GM18909 (cell line): ENCODE measurements around the gene PIP4K2A.

Experiments
- ATAC-seq: cut with Tn5 transposase; IDR thresholded peaks from one replicate; pipeline ENCODE4 v1.9.1; 2021; ENCODE audit warnings: mild to moderate bottlenecking; ENCODE audit not compliant: unreplicated experiment, poor library complexity

The PIP4K2A gene

GRCh38 chr10:22646388-22646853, 68.0 kb downstream of the PIP4K2A start:
- ATAC-seq = peak; percentile 69

DNA sequence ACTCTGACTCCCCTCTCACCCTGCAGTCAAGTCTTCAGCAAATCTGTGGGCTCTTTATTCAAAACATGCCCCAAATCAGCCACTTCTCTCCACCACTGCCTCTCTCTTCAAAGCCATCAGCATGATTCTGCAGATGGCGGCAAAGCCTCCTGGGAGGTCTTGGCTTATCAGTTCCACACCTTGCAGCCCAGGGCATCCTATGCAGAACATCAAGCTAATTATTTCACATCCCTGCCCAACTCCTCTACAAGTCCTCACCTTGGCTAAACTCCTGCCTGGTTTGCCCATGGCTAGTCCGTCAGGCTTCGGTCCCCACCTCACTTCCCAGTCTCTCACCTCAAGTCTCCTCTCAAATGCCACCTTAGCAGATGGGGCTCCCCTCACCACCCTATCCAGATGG, 70.2 kb downstream of the PIP4K2A start:
- no peak for ATAC-seq

- ATAC-seq = no peak
Observed at GRCh38 chr10:22643775-22644174, 70.6 kb downstream of the PIP4K2A start.

DNA sequence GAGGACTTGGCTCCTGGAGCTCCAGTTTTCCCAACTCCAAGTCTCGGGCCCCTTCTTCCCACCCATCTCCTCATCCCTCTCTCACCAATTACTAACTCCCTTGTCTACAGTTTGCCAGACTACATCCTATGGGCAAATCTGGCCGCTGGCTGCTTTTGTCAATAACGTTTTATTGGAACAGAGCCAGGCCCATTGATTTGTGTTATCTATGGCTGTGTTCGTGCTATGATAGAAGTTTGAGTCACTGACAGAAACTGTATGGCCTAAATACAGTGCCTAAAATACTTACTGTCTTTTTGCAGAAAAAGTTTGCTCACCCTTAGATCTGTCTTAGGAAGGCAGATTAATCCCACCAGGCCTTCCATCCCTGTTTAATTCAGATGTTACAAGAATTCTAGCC, 71.3 kb downstream of the PIP4K2A start:
- ATAC-seq = no peak

DNA sequence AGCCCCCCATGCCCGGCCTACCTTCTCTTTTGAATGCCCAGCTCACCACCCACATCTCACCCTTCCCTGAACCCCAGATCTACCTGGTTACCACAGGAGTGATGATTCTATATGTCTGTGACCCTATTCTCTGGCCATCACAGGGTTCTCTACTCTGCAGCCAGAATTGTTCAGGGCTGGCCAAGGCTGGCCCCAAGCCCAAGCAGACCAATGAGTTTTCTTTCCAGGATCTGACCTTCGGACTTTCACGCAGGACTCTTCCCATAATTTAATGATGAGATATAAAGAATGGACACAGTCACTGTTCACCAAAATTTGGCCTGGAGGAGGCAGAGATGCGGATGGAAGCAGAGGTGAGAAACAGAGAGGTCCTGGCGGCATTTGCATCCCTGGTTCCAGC, 72.6 kb downstream of the PIP4K2A start:
- ATAC-seq = no peak

- no peak for ATAC-seq
Observed at GRCh38 chr10:22640359-22640758, 74.0 kb downstream of the PIP4K2A start.

GRCh38 chr10:22638863-22639262, 75.5 kb downstream of the PIP4K2A start:
- no peak for ATAC-seq

DNA sequence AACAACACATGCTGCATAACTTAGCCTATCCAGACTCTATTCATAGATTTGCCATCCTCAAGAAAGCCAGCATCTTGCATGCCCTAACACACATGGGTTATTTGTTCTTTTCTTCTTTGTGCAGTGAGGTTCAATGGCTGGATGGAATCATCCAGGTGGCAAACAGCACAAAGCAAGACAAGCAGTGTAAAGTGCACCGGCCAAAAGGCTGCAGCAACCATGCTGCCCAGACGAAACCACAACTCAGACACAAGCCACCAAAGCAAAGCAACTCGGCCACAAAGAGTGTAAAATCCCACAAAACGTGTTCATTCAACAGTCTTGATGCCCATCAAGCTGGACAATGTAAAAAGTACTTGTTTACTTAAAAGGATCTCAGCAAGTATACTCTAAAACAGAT, 76.9 kb downstream of the PIP4K2A start:
- no peak for ATAC-seq

DNA sequence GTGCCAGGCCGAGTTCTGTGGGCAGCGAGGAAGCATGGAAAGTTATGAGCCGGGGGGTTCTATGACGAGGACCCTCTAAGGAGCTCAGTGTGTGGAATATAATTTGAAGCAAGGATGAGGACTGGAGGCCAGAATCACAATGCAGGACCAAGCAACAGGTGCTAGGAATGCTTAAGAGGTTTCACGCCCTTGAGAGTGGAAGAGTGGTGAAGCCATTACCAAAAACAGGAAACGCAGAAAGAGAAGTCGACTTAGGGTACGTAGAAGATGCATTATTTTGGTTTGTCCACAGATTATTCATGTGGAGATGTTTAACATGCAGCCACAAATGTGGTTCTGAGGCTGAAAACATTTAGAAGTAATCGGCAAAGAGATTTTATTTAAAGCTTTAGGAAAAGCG, 78.7 kb downstream of the PIP4K2A start:
- peak; percentile 31 for ATAC-seq

DNA sequence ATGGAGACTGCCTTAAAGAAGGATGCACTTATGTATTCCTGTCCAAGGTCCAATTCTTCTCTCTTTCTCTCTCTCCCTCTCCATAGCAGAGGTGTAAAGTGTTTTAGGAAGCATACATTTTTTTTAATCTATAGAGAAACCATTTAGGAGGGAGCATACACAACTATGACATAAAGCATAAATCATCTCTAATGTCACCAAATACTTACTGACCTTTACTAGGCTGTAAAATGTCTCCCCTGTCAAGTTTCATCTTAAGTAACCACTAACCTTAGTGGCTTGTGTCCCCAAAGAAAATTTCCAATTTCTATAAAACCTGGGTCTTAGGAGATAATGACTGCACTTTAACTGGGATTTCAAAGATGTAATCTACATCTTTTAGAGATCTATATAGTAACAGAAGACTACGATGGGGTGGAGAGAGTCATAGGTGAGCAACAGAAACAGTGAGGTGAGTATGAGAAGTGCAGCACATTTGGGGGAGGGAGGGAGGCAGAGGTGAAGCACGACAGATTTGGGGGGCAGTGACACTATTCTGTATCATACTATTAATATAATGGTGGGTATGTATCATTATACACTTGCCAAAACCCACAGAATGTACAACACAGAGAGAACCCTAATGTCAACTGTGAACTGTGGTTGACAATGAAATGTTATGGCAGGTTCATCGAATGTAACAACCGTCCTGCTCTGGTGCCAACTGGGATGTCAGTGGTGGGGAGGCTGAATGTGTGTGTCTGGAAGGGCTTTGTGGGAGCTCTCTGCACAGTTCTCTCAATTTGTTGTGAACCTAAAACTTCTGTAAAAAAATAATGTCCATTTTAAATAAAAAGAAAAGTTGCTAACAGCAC, 79.5 kb downstream of the PIP4K2A start:
- no peak for ATAC-seq

GRCh38 chr10:22634093-22634492, 80.3 kb downstream of the PIP4K2A start:
- ATAC-seq = no peak

- no peak for ATAC-seq
Observed at GRCh38 chr10:22633528-22633927, 80.8 kb downstream of the PIP4K2A start.

DNA sequence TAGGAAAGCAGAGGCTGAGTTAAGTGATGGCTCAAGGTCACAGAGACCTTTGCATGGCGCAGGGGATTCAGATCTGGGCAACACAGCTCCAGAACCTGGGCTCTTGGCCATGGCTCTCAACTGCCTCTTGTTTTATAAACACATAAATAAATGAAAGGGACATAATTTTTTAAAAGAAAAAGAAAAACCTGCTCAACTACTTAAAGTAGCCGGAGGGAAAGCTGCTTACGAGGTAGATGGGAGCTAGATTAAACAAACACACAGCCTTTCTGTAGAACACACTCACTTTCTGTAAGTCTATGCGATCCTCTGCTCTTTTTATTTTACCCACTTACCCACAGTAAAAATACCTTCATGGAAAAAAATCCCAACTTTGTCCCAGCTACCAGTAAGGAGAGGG, 81.3 kb downstream of the PIP4K2A start:
- no peak for ATAC-seq

DNA sequence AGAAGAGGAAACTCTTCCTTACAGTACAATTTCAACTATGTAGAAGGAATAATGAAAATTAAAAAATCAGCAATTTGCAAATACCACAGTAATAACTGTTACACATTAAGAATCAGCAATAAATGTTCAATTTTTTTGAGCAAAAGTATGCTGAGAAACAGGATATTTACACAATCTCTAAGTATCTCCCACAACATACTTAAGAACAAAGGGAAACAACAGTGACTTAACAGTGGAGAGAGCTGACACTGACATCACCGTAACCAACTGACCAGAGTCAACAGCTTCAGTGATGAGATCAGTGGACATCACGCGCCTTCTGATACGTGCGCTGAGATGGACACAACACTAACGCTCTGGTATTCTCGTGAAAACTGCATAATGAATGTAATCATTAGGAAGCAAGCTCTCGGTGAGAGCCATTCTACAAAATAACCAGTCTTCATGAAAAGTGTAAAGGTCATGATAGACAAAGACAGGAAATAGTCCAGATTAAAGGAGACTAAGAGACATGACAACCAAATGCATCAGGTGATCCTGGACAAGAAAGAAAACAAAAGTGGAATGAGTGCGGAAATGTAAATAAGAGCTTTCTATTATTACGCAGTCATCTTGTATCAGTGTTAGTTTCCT, 82.6 kb downstream of the PIP4K2A start:
- no peak for ATAC-seq

- ATAC-seq = no peak
Observed at GRCh38 chr10:22631185-22631584, 83.2 kb downstream of the PIP4K2A start.

DNA sequence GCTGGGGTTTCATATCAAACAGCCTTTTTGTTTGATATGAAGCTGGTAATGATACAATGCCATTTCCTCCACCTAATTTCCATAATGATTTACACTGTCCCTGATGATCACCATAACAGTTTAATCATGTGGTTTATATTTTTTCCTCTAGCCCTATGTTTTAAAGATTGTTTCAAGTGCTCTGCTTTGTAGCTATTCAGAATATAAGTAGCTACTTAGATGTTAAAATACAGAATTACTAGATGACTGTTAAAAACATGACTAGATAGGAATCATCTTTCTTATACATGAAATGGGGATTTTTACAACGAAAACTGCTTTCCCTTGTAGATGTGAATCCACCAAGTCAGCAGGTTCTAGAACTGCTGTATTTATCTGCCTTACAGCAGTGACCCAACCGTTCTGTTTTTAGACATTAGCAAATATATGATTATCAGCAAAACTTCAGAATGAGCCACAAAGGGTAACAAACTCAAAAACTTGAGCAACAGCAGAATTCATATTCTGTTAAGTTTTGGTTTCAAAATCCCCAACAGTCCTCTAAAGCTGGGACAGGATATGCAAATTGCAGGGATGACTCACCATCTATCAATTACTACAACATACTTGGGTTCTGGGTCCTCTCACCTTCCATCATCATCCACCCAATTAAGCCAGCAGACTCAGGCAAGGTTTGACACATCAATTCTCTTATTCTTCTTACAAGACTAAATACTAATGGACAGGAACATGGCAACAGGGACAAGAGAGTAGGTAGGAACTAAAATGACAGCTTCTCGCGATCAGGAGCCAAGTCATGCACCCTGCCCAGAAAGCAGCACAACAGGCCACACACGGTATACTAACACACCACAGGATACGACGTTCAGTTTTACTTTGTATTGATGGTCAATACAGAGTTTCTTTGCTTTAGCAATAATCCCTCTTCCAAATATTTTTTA, 83.9 kb downstream of the PIP4K2A start:
- peak; percentile 89 for ATAC-seq

- ATAC-seq = peak; percentile 27
Observed at GRCh38 chr10:22629852-22630233, 84.5 kb downstream of the PIP4K2A start.

DNA sequence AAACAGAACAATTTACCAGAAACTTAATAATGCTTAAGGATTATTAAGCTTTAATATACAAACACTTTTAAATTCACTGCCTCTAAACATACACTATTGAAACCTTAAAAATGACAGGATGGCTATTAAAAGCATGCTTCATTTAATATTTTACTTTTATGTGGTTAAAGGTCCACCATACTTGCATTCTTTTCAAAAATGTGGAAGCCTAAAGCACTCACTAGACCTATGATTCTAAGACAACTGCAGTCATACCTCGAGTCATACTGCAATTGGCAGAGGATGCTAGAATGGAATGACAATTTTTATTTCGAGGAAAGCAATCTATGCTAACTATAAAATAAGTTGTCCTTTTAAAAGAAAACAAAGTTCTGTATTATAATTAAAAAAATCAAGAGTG, 85.3 kb downstream of the PIP4K2A start:
- peak; percentile 24 for ATAC-seq

DNA sequence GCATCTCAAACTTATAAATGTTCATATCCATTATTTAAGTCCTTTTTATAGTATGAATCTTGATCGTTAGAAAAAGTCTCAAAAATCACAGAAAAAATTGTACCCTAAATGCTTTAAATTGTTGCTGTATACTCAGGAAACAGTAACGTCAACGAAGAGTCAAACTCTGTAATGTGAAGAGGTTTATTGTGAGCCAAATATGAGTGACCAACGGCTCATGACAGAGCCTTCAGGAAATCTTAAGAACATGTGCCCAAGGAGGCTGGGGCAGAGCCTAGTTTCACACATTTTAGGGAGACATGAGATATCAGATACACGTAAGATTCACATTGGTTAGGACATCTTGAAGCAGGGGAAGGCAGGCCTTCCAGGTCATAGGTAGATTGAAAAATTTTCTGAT, 86.1 kb downstream of the PIP4K2A start:
- ATAC-seq = no peak

GRCh38 chr10:22626784-22627183, 87.6 kb downstream of the PIP4K2A start:
- no peak for ATAC-seq
